Measurements from ENCODE around the gene LTB4R. TPM values are rescaled to one million over a fixed set of nuclear protein-coding genes. Genes with fewer than 3 reads are reported as not detected.
A peak's percentile ranks its signal among the peaks of the same experiment; 100 is the strongest.

LTB4R gene
- total and polyA plus RNA-seq, 9 of the 15 experiments (the other 6 are each of a cell fraction or from before 2014, with no cell fraction given) = 0.38 to 10.5 (median 2.8) TPM

DNA sequence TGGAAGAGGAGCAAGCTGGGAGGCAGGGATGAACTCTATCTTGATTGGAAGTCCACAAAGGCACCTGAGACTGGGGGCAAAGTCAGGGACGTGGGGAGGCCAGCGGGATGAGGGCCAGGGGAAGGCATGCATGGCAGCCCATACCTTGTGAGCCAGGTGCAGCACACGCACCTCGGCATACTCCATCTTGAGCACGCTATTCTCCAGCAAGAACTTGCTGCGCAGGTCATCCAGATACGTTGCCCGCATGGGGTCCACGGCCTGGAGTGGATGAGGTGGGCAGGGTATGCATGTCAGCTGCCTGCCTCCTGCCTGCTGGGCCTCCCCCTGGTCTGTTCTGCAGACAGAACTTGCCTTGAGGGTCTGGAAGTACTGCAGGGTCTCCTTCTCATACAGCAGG is 43.8 kb upstream of the LTB4R start:
- Histone ChIP-seq H3K4me2 (ENCODE audit: insufficient read depth, low read length) (no peak overlapping the region), H3K27me3 (ENCODE audit: control insufficient read depth in 2 of 2, insufficient read depth in 2 of 2, low read length in 2 of 2) (no peaks in the 10 kb centered on the region), H3K36me3 (ENCODE audit: control insufficient read depth, insufficient read depth, low read length) (no peaks in the 10 kb centered on the region), H3K9me3 (replicated peaks; ENCODE audit: control insufficient read depth, insufficient read depth, low read depth, low read length) (no peaks in the 10 kb centered on the region), H2AFZ (ENCODE audit: low read depth, low read length) (no peak overlapping the region), H3K4me3 (no peak overlapping the region), H4K20me1 (replicated peaks; ENCODE audit: control insufficient read depth, insufficient read depth, low read length) (no peaks in the 10 kb centered on the region; the same call in 1 of the 2 replicates), H3K9ac (ENCODE audit: insufficient read depth in 1 of 2, low read depth in 2 of 2, low read length in 2 of 2) (peak overlapping the region in 1 of 2 experiments; percentile 52; a peak in 1 of 4 replicates), H3K4me1 (replicated peaks in 1 of 2; ENCODE audit: control insufficient read depth in 2 of 2, insufficient read depth in 2 of 2, low read length in 2 of 2) (peaks cover 8 to 26% of the 10 kb centered on the region in 2 experiments; a peak in 4 of 5 replicates), H3K9me1 (ENCODE audit: control insufficient read depth, insufficient read depth, low read length) (no peaks in the 10 kb centered on the region), H3K79me2 (ENCODE audit: control insufficient read depth, insufficient read depth, low read length) (peaks cover 9% of the 10 kb centered on the region; the same call in 1 of the 3 replicates), H3K27ac (ENCODE audit: extremely low read depth, low read depth, low read length) (no peak overlapping the region)
- POLR2A ChIA-PET = interaction anchor here (0.6 to 1.4 kb wide), 2 partner anchors 12 to 25 kb away, joined by 3 read pairs; partner anchors contain the start of gene TINF2
- in situ Hi-C loops (cut with MboI) (no loop called here), intact Hi-C loops (cut with micrococcal nuclease) (no loop called here)
- FAIRE-seq (no peak), ATAC-seq (no peak), DNase-seq (ENCODE audit: extremely low read depth in 1 of 4, low spot score in 3 of 4) (no peak)
- 77% methylated on average over 8 of the region's 9 CpGs for WGBS (ENCODE audit: insufficient coverage, low coverage, missing lambda C conversion rate)
- CTCF ChIA-PET (ENCODE audit: low intra/inter-chr PET ratio) = no interaction called here
- TF ChIP-seq ZFP1 (CRISPR knock-in tag; IDR thresholded peaks at IDR 0.05) (no peak), ZNF830 (CRISPR knock-in tag; IDR thresholded peaks at IDR 0.05) (no peak), CBX3 (IDR thresholded peaks at IDR 0.05; ENCODE audit: borderline replicate concordance in 1 of 2, low read length in 2 of 2) (no peak), HMG20B (CRISPR knock-in tag; IDR thresholded peaks at IDR 0.05) (no peak), ZNF282 (CRISPR knock-in tag; IDR thresholded peaks at IDR 0.05) (no peak), SRSF7 (optimal IDR thresholded peaks at IDR 0.05; ENCODE audit: low read depth, low read length) (no peak), JUND (IDR thresholded peaks at IDR 0.05; ENCODE audit: borderline replicate concordance, low read depth, low read length) (no peak), JUND (tag; IDR thresholded peaks at IDR 0.05; ENCODE audit: borderline replicate concordance, low read depth, low read length) (no peak), CBFA2T3 (IDR thresholded peaks at IDR 0.05) (no peak), NR2C1 (IDR thresholded peaks at IDR 0.05) (no peak), NR2C1 (tag; IDR thresholded peaks at IDR 0.05) (no peak), ZNF175 (CRISPR knock-in tag; IDR thresholded peaks at IDR 0.05; ENCODE audit: low read depth) (no peak), CHD4 (IDR thresholded peaks at IDR 0.05; ENCODE audit: insufficient read depth, insufficient replicate concordance, low read depth, low read length, poor library complexity, severe bottlenecking) (no peak), LCOR (CRISPR knock-in tag; IDR thresholded peaks at IDR 0.05) (no peak), ZNF668 (CRISPR knock-in tag; IDR thresholded peaks at IDR 0.05) (no peak)
- TF ChIP-seq, protein P1, sequence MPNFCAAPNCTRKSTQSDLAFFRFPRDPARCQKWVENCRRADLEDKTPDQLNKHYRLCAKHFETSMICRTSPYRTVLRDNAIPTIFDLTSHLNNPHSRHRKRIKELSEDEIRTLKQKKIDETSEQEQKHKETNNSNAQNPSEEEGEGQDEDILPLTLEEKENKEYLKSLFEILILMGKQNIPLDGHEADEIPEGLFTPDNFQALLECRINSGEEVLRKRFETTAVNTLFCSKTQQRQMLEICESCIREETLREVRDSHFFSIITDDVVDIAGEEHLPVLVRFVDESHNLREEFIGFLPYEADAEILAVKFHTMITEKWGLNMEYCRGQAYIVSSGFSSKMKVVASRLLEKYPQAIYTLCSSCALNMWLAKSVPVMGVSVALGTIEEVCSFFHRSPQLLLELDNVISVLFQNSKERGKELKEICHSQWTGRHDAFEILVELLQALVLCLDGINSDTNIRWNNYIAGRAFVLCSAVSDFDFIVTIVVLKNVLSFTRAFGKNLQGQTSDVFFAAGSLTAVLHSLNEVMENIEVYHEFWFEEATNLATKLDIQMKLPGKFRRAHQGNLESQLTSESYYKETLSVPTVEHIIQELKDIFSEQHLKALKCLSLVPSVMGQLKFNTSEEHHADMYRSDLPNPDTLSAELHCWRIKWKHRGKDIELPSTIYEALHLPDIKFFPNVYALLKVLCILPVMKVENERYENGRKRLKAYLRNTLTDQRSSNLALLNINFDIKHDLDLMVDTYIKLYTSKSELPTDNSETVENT (CRISPR knock-in tag; IDR thresholded peaks at IDR 0.05) = no peak
- no TSS peak for BruUV-seq (replicated peaks)

All from K562 (cell line).